Inflammatory macrophage treated with lipopolysaccharide for 4 hours (primary cell): ENCODE results near the gene KLHL33.
A peak's percentile ranks its signal among the peaks of the same experiment; 100 is the strongest.

ENCODE experiments used
- DNase-seq: peaks from one replicate; pipeline ENCODE4 v3.0.0-alpha.2; 2020

Gene KLHL33, protein sequence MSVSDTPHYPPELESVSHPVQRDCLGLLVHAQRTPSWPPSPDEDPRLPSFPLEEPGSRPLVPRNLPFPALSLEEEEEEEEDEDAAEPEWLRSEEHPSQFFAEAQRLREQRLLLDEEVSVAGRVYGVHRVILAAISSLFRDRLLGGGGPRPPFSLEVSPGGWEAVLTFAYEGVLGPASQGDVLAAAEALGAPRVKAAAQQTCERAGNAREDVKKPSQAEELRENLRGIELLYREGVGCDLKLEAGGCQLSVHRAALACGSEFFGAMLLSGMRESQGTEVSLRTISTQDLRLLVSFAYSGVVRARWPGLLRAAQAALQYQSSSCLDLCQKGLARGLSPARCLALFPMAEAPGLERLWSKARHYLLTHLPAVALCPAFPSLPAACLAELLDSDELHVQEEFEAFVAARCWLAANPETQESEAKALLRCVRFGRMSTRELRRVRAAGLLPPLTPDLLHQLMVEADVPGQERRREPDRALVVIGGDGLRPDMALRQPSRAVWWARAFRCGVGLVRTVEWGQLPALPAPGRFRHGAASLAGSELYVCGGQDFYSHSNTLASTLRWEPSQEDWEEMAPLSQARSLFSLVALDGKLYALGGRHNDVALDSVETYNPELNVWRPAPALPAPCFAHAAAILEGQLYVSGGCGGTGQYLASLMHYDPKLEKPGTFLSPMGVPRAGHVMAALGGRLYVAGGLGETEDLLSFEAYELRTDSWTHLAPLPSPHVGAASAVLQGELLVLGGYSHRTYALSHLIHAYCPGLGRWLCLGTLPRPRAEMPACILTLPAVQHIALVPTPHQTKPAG

DNA sequence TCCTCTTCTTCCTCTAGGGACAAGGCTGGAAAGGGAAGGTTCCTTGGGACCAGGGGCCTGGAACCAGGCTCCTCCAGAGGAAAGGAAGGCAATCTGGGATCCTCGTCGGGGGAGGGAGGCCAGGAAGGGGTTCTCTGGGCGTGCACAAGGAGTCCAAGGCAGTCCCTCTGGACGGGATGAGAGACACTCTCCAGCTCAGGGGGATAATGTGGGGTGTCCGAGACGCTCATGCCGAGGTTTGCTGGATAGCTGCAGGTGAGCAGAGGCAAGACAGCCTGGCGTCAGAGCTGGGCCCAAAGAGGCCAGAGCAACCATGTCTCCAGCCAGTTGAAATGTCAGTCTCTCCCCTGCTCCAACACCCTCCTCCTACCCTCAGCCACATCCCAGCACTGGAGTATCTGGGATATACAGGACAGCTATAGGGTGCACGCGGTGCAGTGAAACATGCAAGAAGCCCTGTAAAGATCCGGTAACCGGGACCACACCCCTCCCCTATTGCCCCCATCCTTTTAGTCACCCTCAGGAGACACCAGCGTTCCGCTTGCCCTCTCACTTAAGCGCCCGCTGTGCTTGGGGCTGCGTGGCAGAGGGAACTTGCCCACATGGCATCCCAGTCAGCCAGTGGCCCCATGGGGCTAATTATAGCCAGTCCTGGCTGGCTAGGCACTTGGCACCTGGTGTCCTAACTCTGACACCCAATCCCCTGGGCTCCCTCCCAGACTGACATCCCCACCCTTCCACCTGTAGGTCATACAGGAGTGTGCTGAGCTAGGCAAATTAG lies at the start of gene KLHL33:
Gene KLHL33, minus strand, starts transcription at position 585 of the 781 bp plus-strand sequence. Its CDS starts 355 bp downstream, at position 230.
- no peak for DNase-seq

DNA sequence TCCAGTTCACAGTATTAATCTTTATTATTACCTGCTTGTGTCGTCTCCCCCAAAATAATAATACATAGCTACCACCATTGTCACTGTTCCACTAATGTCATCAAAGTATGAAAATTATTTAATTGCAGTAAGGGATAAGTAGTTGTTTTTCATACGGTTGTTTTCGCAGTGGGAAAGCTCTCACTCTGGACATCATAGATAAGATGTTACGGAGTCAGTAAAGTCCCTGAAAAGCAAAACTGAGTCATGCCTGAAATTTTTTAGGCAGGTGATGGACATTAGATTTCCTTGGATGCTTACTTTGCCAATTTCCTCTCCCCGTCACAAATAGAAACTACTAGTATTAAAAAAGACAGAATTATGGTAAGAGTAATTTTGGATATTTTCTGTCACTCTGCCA lies 46.4 kb upstream of the KLHL33 start:
- DNase-seq = no peak

DNA sequence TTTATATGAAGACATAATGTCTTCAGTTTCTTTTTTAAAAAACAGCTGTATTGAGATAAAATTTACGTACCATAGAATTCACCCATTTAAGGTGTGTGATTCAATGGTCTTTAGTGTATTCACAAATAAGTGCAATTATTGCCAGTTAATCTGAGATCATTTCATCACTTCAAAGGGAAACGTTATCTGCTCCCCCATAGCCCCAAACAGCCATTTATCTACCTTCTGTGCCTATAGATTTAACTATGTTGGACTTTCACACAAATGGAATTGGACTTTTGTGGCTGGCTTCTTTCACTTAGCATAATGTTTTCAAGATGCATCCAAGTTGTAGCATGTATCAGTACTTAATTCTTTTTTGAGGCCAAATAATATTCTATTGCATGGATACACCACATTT lies 42.9 kb upstream of the KLHL33 start:
- no peak for DNase-seq

GRCh38 chr14:20477211-20477876 lies 41.4 kb upstream of the KLHL33 start:
- DNase-seq = peak; percentile 61

DNA sequence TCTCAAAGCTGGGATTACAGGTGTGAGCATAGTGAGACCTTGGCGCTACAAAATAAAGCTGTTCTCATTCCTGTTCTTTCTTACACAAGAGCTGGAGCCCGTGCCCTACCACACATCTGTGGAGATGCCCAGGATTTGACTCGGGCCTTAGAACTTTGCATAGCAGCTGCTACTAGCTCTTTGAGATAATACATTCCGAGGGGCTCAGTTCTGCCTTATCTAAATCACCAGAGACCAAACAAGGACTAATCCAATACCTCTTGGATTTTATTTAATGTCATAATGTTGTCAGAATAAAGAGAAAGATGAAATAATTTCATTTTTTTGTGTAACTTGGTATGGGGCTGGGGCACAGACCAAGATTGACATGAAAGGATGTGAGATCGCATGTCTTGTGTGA lies 40.8 kb upstream of the KLHL33 start:
- DNase-seq = no peak

GRCh38 chr14:20472536-20473169 lies 36.7 kb upstream of the KLHL33 start:
- DNase-seq = no peak

GRCh38 chr14:20470603-20470901 lies 34.6 kb upstream of the KLHL33 start:
- DNase-seq = no peak

GRCh38 chr14:20469890-20470602 lies 34.1 kb upstream of the KLHL33 start:
- peak; percentile 97 for DNase-seq

- peak; percentile 91 for DNase-seq
Observed at GRCh38 chr14:20469242-20469889, 33.4 kb upstream of the KLHL33 start, which contains the start of gene PNP. PNP (plus strand) TSS chr14:20469406; CDS start chr14:20469525, 119 bp downstream.

GRCh38 chr14:20468764-20469241 lies 32.8 kb upstream of the KLHL33 start:
- no peak for DNase-seq

DNA sequence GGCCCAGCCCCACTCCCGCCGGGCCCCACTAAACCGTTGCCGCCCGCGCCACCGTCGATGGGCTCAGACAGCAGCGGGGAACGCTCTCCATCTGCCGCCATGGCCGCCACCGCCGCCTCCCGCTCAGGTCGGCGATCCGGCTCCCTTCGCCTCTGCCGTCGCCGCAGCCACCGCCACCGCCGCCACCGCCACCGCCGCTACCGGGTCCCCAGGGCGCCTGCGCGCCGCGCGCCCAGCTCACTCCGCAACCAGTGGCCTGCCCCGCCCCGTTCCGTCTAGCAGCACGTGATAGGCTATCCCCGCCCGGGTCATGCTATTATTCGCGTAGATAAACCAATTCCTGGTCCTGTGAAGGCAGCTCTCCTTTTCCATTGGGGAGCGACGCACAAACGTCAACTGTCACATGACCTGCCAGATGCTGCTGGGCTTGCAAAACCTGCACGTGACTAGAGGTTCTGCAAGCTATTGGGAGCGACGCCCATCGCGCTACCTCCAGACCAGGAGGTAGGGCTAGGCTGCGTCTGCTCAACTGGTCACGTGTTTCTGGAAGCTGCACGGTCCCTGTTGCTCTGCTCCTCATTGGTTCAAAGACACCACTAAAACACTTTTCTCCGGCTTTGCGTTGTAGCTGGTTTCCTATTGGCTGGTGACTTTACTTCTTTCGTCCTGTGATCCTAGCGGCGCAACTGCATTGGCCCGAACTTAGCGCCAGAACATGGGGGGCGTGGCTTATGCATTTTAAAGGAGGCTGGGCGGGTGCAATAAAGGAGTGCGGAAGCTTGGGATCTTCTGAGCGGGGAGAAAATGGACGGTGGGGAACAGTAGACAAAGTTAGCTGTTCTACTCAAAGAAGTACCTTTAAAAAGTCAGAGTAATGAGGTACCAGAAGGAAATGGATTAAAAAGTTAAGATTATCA lies 25.5 kb upstream of the KLHL33 start, which contains the start of gene PIP4P1:
Gene PIP4P1, minus strand, starts transcription at position 210 of the 917 bp plus-strand sequence. Its CDS starts 109 bp downstream, at position 101.
- peak; percentile 100 for DNase-seq

DNA sequence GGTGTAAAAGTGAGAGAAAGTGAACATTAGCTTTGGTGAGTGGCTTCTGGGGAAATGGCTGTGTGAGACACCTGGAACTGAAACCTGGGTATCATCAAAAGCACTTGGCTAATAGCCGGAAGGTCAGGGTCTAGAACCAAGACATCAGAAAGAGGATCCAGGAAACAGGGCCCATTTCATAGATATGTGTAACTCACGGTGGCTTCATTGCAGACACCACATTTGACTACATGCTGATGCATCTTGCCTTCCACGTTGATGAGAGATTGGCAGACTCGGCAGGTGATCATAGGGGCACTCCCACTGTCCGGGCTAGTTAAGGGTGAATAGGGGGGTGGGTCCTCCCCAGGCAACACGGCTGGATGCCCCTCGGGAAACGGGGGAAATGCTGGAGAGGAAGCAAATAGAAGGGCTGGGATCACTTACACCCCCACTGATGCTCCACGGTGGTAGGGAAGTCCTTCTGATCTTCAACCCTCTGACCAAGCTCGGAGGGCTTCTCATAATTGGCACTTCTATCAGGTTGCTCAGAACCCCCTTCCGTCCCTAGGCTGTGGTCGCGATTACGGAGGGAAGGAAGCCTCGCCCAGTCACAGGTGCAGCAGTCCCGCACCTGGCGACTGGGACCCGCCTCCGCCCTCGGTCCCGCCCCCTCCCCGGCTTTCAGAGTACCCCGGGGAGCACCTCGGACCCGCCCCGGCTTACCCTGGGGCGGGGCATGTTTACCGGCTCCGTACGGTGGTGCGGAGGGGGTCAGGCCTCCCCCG lies 24.7 kb upstream of the KLHL33 start:
- peak; percentile 36 for DNase-seq

- no peak for DNase-seq
Observed at GRCh38 chr14:20458031-20458789, 22.2 kb upstream of the KLHL33 start.

DNA sequence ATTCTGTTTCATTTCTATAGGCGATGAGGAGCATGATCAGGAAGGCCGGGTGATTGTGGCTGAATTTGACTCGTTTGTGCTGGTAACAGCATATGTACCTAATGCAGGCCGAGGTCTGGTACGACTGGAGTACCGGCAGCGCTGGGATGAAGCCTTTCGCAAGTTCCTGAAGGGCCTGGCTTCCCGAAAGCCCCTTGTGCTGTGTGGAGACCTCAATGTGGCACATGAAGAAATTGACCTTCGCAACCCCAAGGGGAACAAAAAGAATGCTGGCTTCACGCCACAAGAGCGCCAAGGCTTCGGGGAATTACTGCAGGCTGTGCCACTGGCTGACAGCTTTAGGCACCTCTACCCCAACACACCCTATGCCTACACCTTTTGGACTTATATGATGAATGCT lies 21.0 kb upstream of the KLHL33 start:
- DNase-seq = peak; percentile 35

DNA sequence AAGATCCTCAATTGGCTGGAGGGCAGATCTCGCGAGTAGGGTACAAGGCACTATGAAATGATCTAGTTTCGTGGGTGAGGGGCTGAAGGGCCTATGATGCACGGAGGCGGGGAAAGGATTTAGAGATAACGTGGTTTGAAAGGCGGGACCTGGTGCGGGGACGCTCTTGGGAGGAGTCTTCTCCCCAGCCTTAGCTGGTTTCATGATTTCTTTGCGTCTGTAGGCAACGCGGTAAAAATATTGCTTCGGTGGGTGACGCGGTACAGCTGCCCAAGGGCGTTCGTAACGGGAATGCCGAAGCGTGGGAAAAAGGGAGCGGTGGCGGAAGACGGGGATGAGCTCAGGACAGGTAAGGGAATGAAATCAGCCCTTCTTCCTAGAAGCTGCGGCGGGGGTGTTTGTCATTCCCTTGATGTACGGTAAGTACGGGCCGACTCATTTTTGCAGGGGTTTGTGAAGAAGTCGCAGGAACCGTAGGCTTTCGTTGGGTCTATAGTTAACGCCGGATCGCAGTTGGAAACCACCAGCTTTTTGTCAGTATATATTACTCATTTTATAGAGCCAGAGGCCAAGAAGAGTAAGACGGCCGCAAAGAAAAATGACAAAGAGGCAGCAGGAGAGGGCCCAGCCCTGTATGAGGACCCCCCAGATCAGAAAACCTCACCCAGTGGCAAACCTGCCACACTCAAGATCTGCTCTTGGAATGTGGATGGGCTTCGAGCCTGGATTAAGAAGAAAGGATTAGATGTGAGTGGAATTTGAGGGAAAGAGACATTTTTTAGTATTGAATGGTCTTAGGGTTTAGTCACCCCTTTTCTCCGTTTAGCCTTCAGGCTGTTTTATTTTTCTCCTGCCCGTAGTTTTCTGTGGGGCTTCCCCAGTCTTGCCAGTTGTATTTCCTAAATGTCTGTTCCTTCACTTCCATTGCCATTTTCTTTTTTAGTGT lies 19.7 kb upstream of the KLHL33 start:
- DNase-seq = peak; percentile 72

DNA sequence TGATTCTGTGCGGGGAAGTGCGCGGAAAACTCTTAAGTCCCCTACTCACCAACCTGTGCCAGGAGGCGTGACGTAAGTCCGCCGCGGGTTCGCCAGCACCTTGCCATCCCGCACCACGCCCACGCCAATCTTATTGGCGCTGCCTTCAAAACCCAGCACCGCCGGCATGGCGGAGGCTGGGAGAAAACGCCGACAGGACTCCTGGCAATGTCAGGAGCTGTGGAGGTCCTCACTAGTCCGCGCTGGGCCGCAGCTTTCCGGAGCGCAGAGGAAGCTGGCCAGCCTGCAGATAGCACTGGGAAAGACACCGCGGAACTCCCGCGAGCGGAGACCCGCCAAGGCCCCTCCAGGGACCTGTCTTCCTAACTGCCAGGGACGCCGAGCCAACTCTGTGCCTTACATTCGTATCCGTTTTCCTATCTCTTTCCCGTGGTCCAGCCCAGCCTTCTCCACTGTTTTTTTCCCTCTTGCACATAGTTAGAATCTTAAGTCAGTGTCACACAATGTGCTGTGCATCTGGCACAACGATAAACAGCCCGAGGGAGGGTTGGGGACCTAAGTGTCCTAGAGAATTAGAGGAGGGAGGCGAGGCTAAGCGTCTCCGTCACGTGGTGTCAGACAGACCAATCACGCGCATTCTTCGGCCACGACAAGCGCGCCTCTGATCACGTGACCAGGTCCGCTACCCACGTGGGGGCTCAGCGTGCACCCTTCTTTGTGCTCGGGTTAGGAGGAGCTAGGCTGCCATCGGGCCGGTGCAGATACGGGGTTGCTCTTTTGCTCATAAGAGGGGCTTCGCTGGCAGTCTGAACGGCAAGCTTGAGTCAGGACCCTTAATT lies 18.8 kb upstream of the KLHL33 start, which contains the start of the genes APEX1 and OSGEP:
Gene APEX1, plus strand, starts transcription at position 711 of the 839 bp plus-strand sequence. CDS start 420 bp downstream, outside the sequence.
Gene OSGEP, minus strand, starts transcription at position 297 of the 839 bp plus-strand sequence. Its CDS starts 129 bp downstream, at position 168.
- DNase-seq = peak; percentile 99
